Measurements from ENCODE around the gene VCX. TPM values are rescaled to one million over a fixed set of nuclear protein-coding genes. Genes with fewer than 3 reads are reported as not detected.
"Not testable (repeated sequence)": the region's sequence is repeated elsewhere in the genome, so short reads cannot be mapped to it uniquely, and the experiment has no call there.

Gene VCX
- not detected for total RNA-seq

GRCh38 chrX:7842871-7843270, at the start of gene VCX:
Gene VCX, plus strand, starts transcription at chrX:7843171. Its CDS starts 33 bp downstream, at chrX:7843204.
- not testable (repeated sequence) for H3K36me3 Mint-ChIP-seq (ENCODE audit: insufficient read depth); DNase-seq; H3K4me3 Mint-ChIP-seq; H3K27me3 Mint-ChIP-seq (ENCODE audit: low read depth); ATAC-seq; H3K9me3 Mint-ChIP-seq; H3K4me1 Mint-ChIP-seq (ENCODE audit: low read depth)

- Mint-ChIP-seq H3K4me1 (ENCODE audit: low read depth) (no peaks in the 10 kb centered on the region), H3K36me3 (ENCODE audit: insufficient read depth) (no peaks in the 10 kb centered on the region), H3K4me3 (no peak overlapping the region), H3K27me3 (ENCODE audit: low read depth) (no peaks in the 10 kb centered on the region), H3K9me3 (no peaks in the 10 kb centered on the region)
- DNase-seq (no peak), ATAC-seq (no peak)
These were observed 44.6 kb upstream of the VCX start for GRCh38 chrX:7798327-7798726.

GRCh38 chrX:7801711-7802110, 41.3 kb upstream of the VCX start:
- Mint-ChIP-seq H3K9me3 (no peaks in the 10 kb centered on the region), H3K4me1 (ENCODE audit: low read depth) (no peaks in the 10 kb centered on the region), H3K4me3 (no peak overlapping the region), H3K27me3 (ENCODE audit: low read depth) (peaks cover under 1% of the 10 kb centered on the region), H3K36me3 (ENCODE audit: insufficient read depth) (no peaks in the 10 kb centered on the region)
- ATAC-seq, result no peak
- DNase-seq, result no peak

- Mint-ChIP-seq H3K9me3 (peaks cover 9% of the 10 kb centered on the region), H3K27me3 (ENCODE audit: low read depth) (peaks cover 5% of the 10 kb centered on the region), H3K4me3 (no peak overlapping the region), H3K4me1 (ENCODE audit: low read depth) (no peaks in the 10 kb centered on the region), H3K36me3 (ENCODE audit: insufficient read depth) (no peaks in the 10 kb centered on the region)
- DNase-seq (no peak), ATAC-seq (no peak)
These were observed 27.7 kb upstream of the VCX start for GRCh38 chrX:7815166-7815805.

- Mint-ChIP-seq H3K9me3 (no peaks in the 10 kb centered on the region), H3K4me3 (no peak overlapping the region), H3K4me1 (ENCODE audit: low read depth) (no peaks in the 10 kb centered on the region), H3K36me3 (ENCODE audit: insufficient read depth) (no peaks in the 10 kb centered on the region), H3K27me3 (ENCODE audit: low read depth) (no peaks in the 10 kb centered on the region)
- ATAC-seq (no peak), DNase-seq (no peak)
These were observed 14.4 kb upstream of the VCX start for GRCh38 chrX:7828594-7828993.

- H3K27me3 Mint-ChIP-seq (ENCODE audit: low read depth), result no peaks in the 10 kb centered on the region
- no peaks in the 10 kb centered on the region for H3K36me3 Mint-ChIP-seq (ENCODE audit: insufficient read depth)
- H3K4me3 Mint-ChIP-seq, result no peak overlapping the region
- ATAC-seq (no peak), DNase-seq (no peak)
- H3K4me1 Mint-ChIP-seq (ENCODE audit: low read depth), result no peaks in the 10 kb centered on the region
- H3K9me3 Mint-ChIP-seq, result no peaks in the 10 kb centered on the region
These were observed 1.7 kb upstream of the VCX start for GRCh38 chrX:7841084-7841805.

GRCh38 chrX:7852166-7852565, 9.2 kb downstream of the VCX start:
- DNase-seq (no peak), ATAC-seq (no peak)
- Mint-ChIP-seq H3K4me3 (no peak overlapping the region), H3K4me1 (ENCODE audit: low read depth) (no peaks in the 10 kb centered on the region), H3K36me3 (ENCODE audit: insufficient read depth) (no peaks in the 10 kb centered on the region), H3K9me3 (no peaks in the 10 kb centered on the region), H3K27me3 (ENCODE audit: low read depth) (no peaks in the 10 kb centered on the region)

GRCh38 chrX:7872042-7872441, 29.1 kb downstream of the VCX start:
- H3K9me3 Mint-ChIP-seq, result no peaks in the 10 kb centered on the region
- H3K36me3 Mint-ChIP-seq (ENCODE audit: insufficient read depth), result no peaks in the 10 kb centered on the region
- no peaks in the 10 kb centered on the region for H3K27me3 Mint-ChIP-seq (ENCODE audit: low read depth)
- H3K4me1 Mint-ChIP-seq (ENCODE audit: low read depth), result no peaks in the 10 kb centered on the region
- no peak overlapping the region for H3K4me3 Mint-ChIP-seq
- ATAC-seq, result no peak
- no peak for DNase-seq

- Mint-ChIP-seq H3K36me3 (ENCODE audit: insufficient read depth) (no peaks in the 10 kb centered on the region), H3K4me1 (ENCODE audit: low read depth) (no peaks in the 10 kb centered on the region), H3K9me3 (no peaks in the 10 kb centered on the region), H3K4me3 (no peak overlapping the region), H3K27me3 (ENCODE audit: low read depth) (no peaks in the 10 kb centered on the region)
- DNase-seq (no peak), ATAC-seq (no peak)
These were observed 34.0 kb downstream of the VCX start for GRCh38 chrX:7876957-7877356.

GRCh38 chrX:7889135-7889534, 46.2 kb downstream of the VCX start:
- ATAC-seq (no peak), DNase-seq (no peak)
- peaks cover 4% of the 10 kb centered on the region for H3K4me1 Mint-ChIP-seq (ENCODE audit: low read depth)
- no peaks in the 10 kb centered on the region for H3K9me3 Mint-ChIP-seq
- H3K36me3 Mint-ChIP-seq (ENCODE audit: insufficient read depth), result peaks cover 2% of the 10 kb centered on the region
- H3K27me3 Mint-ChIP-seq (ENCODE audit: low read depth), result peaks cover 2% of the 10 kb centered on the region
- H3K4me3 Mint-ChIP-seq, result no peak overlapping the region

- Mint-ChIP-seq H3K27me3 (ENCODE audit: low read depth) (peaks cover 2% of the 10 kb centered on the region), H3K4me3 (no peak overlapping the region), H3K36me3 (ENCODE audit: insufficient read depth) (peaks cover 2% of the 10 kb centered on the region), H3K9me3 (no peaks in the 10 kb centered on the region), H3K4me1 (ENCODE audit: low read depth) (peaks cover 4% of the 10 kb centered on the region)
- ATAC-seq, result no peak
- DNase-seq, result no peak
These were observed 46.7 kb downstream of the VCX start for GRCh38 chrX:7889680-7890079.

- Mint-ChIP-seq H3K4me1 (ENCODE audit: low read depth) (peaks cover 4% of the 10 kb centered on the region), H3K9me3 (no peaks in the 10 kb centered on the region), H3K4me3 (no peak overlapping the region), H3K36me3 (ENCODE audit: insufficient read depth) (peaks cover 6% of the 10 kb centered on the region), H3K27me3 (ENCODE audit: low read depth) (no peaks in the 10 kb centered on the region)
- DNase-seq (no peak), ATAC-seq (no peak)
These were observed 49.0 kb downstream of the VCX start for GRCh38 chrX:7891928-7892327.

Other genes with a start within 250 kb of the VCX start
- gene PNPLA4, start 84.2 kb downstream of the VCX start, total RNA-seq, result 10 to 100 TPM in 1 of 3 donors, 1 to 10 TPM in 2; 4.5 to 12.4 (median 7.9) TPM